Activated CD4-positive, alpha-beta T cell treated with anti-CD3 and anti-CD28 coated beads for 4 hours (primary cell): ENCODE data around the gene TACR1.

Experiments
- DNase-seq, 2 donors: peaks; one replicate each; pipeline ENCODE4 v3.0.0-alpha.2; 2020

Gene TACR1

GRCh38 chr2:75042823-75043222 is 156.5 kb downstream of the TACR1 start:
- DNase-seq = no peak

GRCh38 chr2:75041731-75042600 is 157.4 kb downstream of the TACR1 start:
- DNase-seq = no peak

- no peak for DNase-seq
Observed at GRCh38 chr2:75041226-75041625, 158.1 kb downstream of the TACR1 start.

GRCh38 chr2:75035444-75036353 is 163.6 kb downstream of the TACR1 start:
- no peak for DNase-seq

- DNase-seq = no peak
Observed at GRCh38 chr2:75033516-75033915, 165.8 kb downstream of the TACR1 start.

- DNase-seq = no peak
Observed at GRCh38 chr2:75031906-75032803, 167.2 kb downstream of the TACR1 start.

- DNase-seq = no peak
Observed at GRCh38 chr2:75031171-75031570, 168.1 kb downstream of the TACR1 start.

GRCh38 chr2:75030218-75031009 is 168.9 kb downstream of the TACR1 start:
- no peak for DNase-seq

- DNase-seq = no peak
Observed at GRCh38 chr2:75027886-75028285, 171.4 kb downstream of the TACR1 start.

- no peak for DNase-seq
Observed at GRCh38 chr2:75025633-75026380, 173.5 kb downstream of the TACR1 start.

GRCh38 chr2:75025216-75025615 is 174.1 kb downstream of the TACR1 start:
- DNase-seq = no peak

- no peak for DNase-seq
Observed at GRCh38 chr2:75023666-75024455, 175.5 kb downstream of the TACR1 start.

- no peak for DNase-seq
Observed at GRCh38 chr2:75022516-75022915, 176.8 kb downstream of the TACR1 start.

GRCh38 chr2:75021672-75022071 is 177.6 kb downstream of the TACR1 start:
- no peak for DNase-seq

GRCh38 chr2:75020476-75020875 is 178.8 kb downstream of the TACR1 start:
- no peak for DNase-seq

- no peak for DNase-seq
Observed at GRCh38 chr2:75019790-75020189, 179.5 kb downstream of the TACR1 start.

GRCh38 chr2:75018162-75018561 is 181.2 kb downstream of the TACR1 start:
- no peak for DNase-seq

- DNase-seq = no peak
Observed at GRCh38 chr2:75012080-75012479, 187.2 kb downstream of the TACR1 start.

GRCh38 chr2:75010571-75010970 is 188.7 kb downstream of the TACR1 start:
- DNase-seq = no peak

GRCh38 chr2:75007819-75008218 is 191.5 kb downstream of the TACR1 start:
- DNase-seq = no peak
